Neural crest cell (in vitro differentiated cells): ENCODE results near the gene FUNDC2. TPM values are rescaled to one million over a fixed set of nuclear protein-coding genes. Genes with fewer than 3 reads are reported as not detected.

Source experiments
- DNase-seq: peaks from one replicate; pipeline ENCODE4 v3.0.0; 2021; ENCODE audit warnings: low read depth, mixed read lengths, low spot score
- H3K27ac Mint-ChIP-seq: one replicate; pipeline ENCODE4 v1.8.0; 2021; ENCODE audit warnings: mild to moderate bottlenecking, mixed read lengths; ENCODE audit not compliant: unreplicated experiment
- H3K27me3 Mint-ChIP-seq: 2 replicates; pipeline ENCODE4 v1.8.0; 2021; ENCODE audit warnings: low read depth, mild to moderate bottlenecking, mixed read lengths
- H3K36me3 Mint-ChIP-seq: 2 replicates; pipeline ENCODE4 v1.8.0; 2021; ENCODE audit warnings: low read depth, mild to moderate bottlenecking, mixed read lengths
- H3K4me1 Mint-ChIP-seq: 2 replicates; pipeline ENCODE4 v1.8.0; 2021; ENCODE audit warnings: mixed read lengths
- H3K4me3 Mint-ChIP-seq: one replicate; pipeline ENCODE4 v1.8.0; 2021; ENCODE audit warnings: mild to moderate bottlenecking, mixed read lengths
- H3K9me3 Mint-ChIP-seq: 2 replicates; pipeline ENCODE4 v1.8.0; 2021; ENCODE audit warnings: mixed read lengths
- CTCF ChIP-seq: fragments of 200-600 bp; sonication (generic); conservative IDR thresholded peaks from 2 replicates; pipeline ENCODE4 v1.5.0; 2021; ENCODE audit warnings: antibody characterized with exemption, mild to moderate bottlenecking
- long read RNA-seq: library from polyadenylated mRNA; unstranded; transcript quantifications from one replicate; pipeline ENCODE4 v2.0.0, GENCODE V29; 2020
- total RNA-seq: library from RNA; stranded (reverse); gene quantifications from 2 replicates; pipeline ENCODE4 v1.2.1, GENCODE V29; 2021

The FUNDC2 gene
- 105 and 115 TPM in 2 replicates for total RNA-seq
- long read RNA-seq, full-length matches to known transcripts: 120 of 124 reads
- long read RNA-seq, partial matches to known transcripts: 1 of 124 reads
- long read RNA-seq, other reads (novel, unspliced or antisense): 3 of 124 reads

DNA sequence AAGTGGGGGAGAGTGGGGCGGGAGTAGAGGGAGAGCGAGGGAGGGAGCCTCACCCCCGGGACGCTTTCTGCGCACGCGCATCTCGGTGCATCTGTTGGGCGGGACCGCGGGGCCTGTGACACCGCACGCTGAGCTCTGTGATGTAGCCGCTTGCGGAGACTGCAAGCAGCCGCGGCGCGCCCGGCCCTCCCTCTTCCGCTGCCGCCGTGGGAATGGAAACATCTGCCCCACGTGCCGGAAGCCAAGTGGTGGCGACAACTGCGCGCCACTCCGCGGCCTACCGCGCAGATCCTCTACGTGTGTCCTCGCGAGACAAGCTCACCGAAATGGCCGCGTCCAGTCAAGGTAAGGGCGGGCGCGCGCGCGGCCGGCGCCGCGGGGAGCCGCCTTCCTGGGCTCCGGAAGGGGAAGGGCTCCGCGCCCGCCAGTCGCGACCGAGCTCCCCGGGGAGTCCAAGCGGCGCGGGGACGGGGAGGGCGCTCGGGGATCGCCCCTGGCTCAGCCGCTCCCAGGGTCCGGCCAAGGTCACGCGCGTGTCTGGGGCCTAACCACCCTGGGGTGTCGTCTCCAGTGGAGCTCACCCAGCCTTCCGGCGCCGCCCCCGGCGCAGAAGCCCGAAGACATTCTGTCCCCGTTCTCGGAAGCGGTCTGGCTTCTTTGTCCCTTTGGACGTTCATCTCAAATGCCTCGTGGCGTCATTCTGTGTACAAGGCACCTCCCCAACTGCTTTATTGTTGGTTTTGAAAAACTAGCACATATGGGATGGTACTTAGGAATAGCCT, at the start of gene FUNDC2:
FUNDC2 (plus strand) TSS at position 118 of the 782 bp plus-strand sequence; CDS start at position 213, 95 bp downstream.
- DNase-seq: peak; percentile 75
- Mint-ChIP-seq H3K4me3 (peak within 1 kb of the TSS; percentile 92), H3K27ac (peak within 1 kb of the TSS; percentile 92), H3K9me3 (peaks cover 2% of the 10 kb centered on the region), H3K4me1 (peaks cover 19% of the 10 kb centered on the region), H3K36me3 (peaks cover 2% of the 10 kb centered on the region), H3K27me3 (no peaks in the 10 kb centered on the region)
- TF ChIP-seq CTCF: no peak

- DNase-seq: no peak
- Mint-ChIP-seq H3K36me3 (no peaks in the 10 kb centered on the region), H3K4me3 (no peak overlapping the region), H3K27me3 (no peaks in the 10 kb centered on the region), H3K9me3 (peaks cover 10% of the 10 kb centered on the region), H3K4me1 (no peaks in the 10 kb centered on the region), H3K27ac (no peak overlapping the region)
- TF ChIP-seq CTCF: no peak
Measured at GRCh38 chrX:154979629-154980028, 47.0 kb upstream of the FUNDC2 start.

DNA sequence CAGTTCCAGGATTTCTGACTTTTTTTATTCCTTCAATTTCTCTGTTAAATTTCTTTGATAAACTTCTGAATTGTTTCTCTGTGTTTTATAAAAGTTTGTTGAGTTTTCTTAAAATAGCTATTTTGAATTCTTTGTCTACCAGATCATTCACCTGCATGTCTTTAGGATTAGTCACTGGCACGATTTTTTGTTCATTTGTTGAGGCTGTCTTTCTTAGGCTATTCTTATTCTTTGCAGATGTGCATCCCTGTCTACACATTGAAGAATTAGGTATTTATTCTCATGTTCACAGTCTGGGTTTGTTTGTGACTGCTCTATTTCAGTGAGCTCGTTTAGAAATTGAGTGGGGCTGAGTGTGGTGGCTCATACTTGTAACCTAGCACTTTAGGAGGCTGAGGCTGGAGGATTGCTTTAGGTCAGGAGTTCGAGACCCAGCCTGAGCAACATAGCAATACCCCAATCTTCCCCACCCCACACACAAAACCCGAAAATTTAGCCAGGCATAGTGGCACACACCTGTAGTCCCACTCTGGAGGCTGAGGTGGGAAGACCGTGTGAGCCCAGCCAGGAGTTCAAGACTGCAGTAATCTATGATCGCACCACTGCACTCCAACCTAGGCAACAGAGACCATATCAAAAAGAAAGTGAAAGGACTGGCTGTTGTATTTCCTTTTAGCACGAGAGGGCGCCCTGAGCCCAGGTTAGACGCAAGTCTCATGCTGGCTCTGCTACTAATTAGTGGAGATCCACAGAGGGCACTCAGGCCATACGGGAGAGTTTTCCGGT, 46.1 kb upstream of the FUNDC2 start:
- Mint-ChIP-seq H3K36me3 (no peaks in the 10 kb centered on the region), H3K27me3 (no peaks in the 10 kb centered on the region), H3K27ac (no peak overlapping the region), H3K4me3 (no peak overlapping the region), H3K4me1 (no peaks in the 10 kb centered on the region), H3K9me3 (peaks cover 7% of the 10 kb centered on the region)
- DNase-seq: peak; percentile 61
- TF ChIP-seq CTCF: peak; percentile 73

GRCh38 chrX:154981116-154981411, 45.6 kb upstream of the FUNDC2 start:
- DNase-seq: no peak
- Mint-ChIP-seq H3K27me3 (no peaks in the 10 kb centered on the region), H3K4me3 (no peak overlapping the region), H3K9me3 (peaks cover 7% of the 10 kb centered on the region), H3K4me1 (no peaks in the 10 kb centered on the region), H3K36me3 (no peaks in the 10 kb centered on the region), H3K27ac (no peak overlapping the region)
- peak; percentile 6 for TF ChIP-seq CTCF

- Mint-ChIP-seq H3K4me1 (no peaks in the 10 kb centered on the region), H3K27me3 (no peaks in the 10 kb centered on the region), H3K36me3 (no peaks in the 10 kb centered on the region), H3K9me3 (peaks cover 5% of the 10 kb centered on the region), H3K4me3 (no peak overlapping the region), H3K27ac (no peak overlapping the region)
- no peak for DNase-seq
- TF ChIP-seq CTCF: no peak
Measured at GRCh38 chrX:154986826-154987575, 39.6 kb upstream of the FUNDC2 start.
